ENCODE data around the gene ADAM12. TPM values are rescaled to one million over a fixed set of nuclear protein-coding genes. Genes with fewer than 3 reads are reported as not detected.

Gene ADAM12
- total and polyA plus RNA-seq, 9 of the 15 experiments (the other 6 are each of a cell fraction or from before 2014, with no cell fraction given) = not detected

GRCh38 chr10:126334272-126334671 is 54.0 kb downstream of the ADAM12 start:
- Histone ChIP-seq H3K27ac (ENCODE audit: extremely low read depth, low read depth, low read length) (no peak overlapping the region), H3K79me2 (ENCODE audit: control insufficient read depth, insufficient read depth, low read length) (no peaks in the 10 kb centered on the region), H3K27me3 (ENCODE audit: control insufficient read depth in 2 of 2, insufficient read depth in 2 of 2, low read length in 2 of 2) (peaks cover 0 to 8% of the 10 kb centered on the region in 2 experiments; a peak in 2 of 5 replicates), H3K9me1 (ENCODE audit: control insufficient read depth, insufficient read depth, low read length) (no peaks in the 10 kb centered on the region), H3K4me3 (no peak overlapping the region), H3K36me3 (ENCODE audit: control insufficient read depth, insufficient read depth, low read length) (no peaks in the 10 kb centered on the region), H3K4me2 (ENCODE audit: insufficient read depth, low read length) (no peak overlapping the region), H3K9me3 (replicated peaks; ENCODE audit: control insufficient read depth, insufficient read depth, low read depth, low read length) (no peaks in the 10 kb centered on the region), H2AFZ (ENCODE audit: low read depth, low read length) (no peak overlapping the region), H3K9ac (ENCODE audit: insufficient read depth in 1 of 2, low read depth in 2 of 2, low read length in 2 of 2) (no peak overlapping the region), H4K20me1 (replicated peaks; ENCODE audit: control insufficient read depth, insufficient read depth, low read length) (no peaks in the 10 kb centered on the region), H3K4me1 (replicated peaks in 1 of 2; ENCODE audit: control insufficient read depth in 2 of 2, insufficient read depth in 2 of 2, low read length in 2 of 2) (no peaks in the 10 kb centered on the region)
- ATAC-seq (no peak), DNase-seq (ENCODE audit: extremely low read depth in 1 of 4, low spot score in 3 of 4) (no peak), FAIRE-seq (no peak)
- POLR2A ChIA-PET = no interaction called here
- TF ChIP-seq ZKSCAN8 (CRISPR knock-in tag; IDR thresholded peaks at IDR 0.05) (no peak), ZNF639 (CRISPR knock-in tag; conservative IDR thresholded peaks at IDR 0.05 in 1 of 2, IDR thresholded peaks at IDR 0.05 in 1 of 2) (no peak), ELF4 (CRISPR knock-in tag; IDR thresholded peaks at IDR 0.05) (no peak), MED1 (CRISPR knock-in tag; IDR thresholded peaks at IDR 0.05; ENCODE audit: borderline replicate concordance) (no peak), ZNF431 (CRISPR knock-in tag; IDR thresholded peaks at IDR 0.05) (no peak), MTA1 (IDR thresholded peaks at IDR 0.05; ENCODE audit: borderline replicate concordance) (no peak), ARNT (IDR thresholded peaks at IDR 0.05) (no peak), HDAC8 (tag; IDR thresholded peaks at IDR 0.05) (no peak), GABPB1 (CRISPR knock-in tag; IDR thresholded peaks at IDR 0.05) (no peak), ARID4B (CRISPR knock-in tag; IDR thresholded peaks at IDR 0.05) (no peak), XRCC5 (IDR thresholded peaks at IDR 0.05; ENCODE audit: low read depth, low read length) (no peak), ATF3 (IDR thresholded peaks at IDR 0.05) (no peak), ATF3 (CRISPR knock-in tag; conservative IDR thresholded peaks at IDR 0.05) (no peak), HDAC1 (IDR thresholded peaks at IDR 0.05) (no peak), CHD2 (IDR thresholded peaks at IDR 0.05; ENCODE audit: low read depth, low read length) (no peak)
- CTCF ChIA-PET (ENCODE audit: low intra/inter-chr PET ratio) = no interaction called here
- in situ Hi-C loops (cut with MboI) (no loop called here), intact Hi-C loops (cut with micrococcal nuclease) (no loop called here)
- 11% methylated on average over 2 of the region's 2 CpGs for WGBS (ENCODE audit: insufficient coverage, low coverage, missing lambda C conversion rate)
- BruUV-seq (replicated peaks) = no TSS peak

Measured in K562 (cell line).